Activated CD4-positive, alpha-beta T cell treated with anti-CD3 and anti-CD28 coated beads, Interleukin-2, amount 50 U/mL, for 4 hours (primary cell): ENCODE results near the gene CEMIP.

ENCODE experiments used
- DNase-seq, 2 experiments: peaks; one replicate each; pipeline ENCODE4 v3.0.0-alpha.2; 2020

CEMIP gene

GRCh38 chr15:80989518-80990478 lies 210.6 kb downstream of the CEMIP start, which contains the start of gene MESD:
MESD (minus strand) TSS chr15:80989819; CDS start chr15:80989791, 28 bp downstream.
- DNase-seq = peak; percentile 97 to 98

GRCh38 chr15:80990955-80991354 lies 211.8 kb downstream of the CEMIP start:
- no peak for DNase-seq

GRCh38 chr15:80991421-80991820 lies 212.3 kb downstream of the CEMIP start:
- no peak for DNase-seq

- DNase-seq = no peak
Measured at GRCh38 chr15:80992006-80992405, 212.8 kb downstream of the CEMIP start.

- DNase-seq = no peak
Measured at GRCh38 chr15:80992441-80992840, 213.3 kb downstream of the CEMIP start.

GRCh38 chr15:80996247-80996646 lies 217.1 kb downstream of the CEMIP start:
- DNase-seq = no peak

- no peak for DNase-seq
Measured at GRCh38 chr15:80997692-80998091, 218.5 kb downstream of the CEMIP start.

GRCh38 chr15:80998251-80998650 lies 219.1 kb downstream of the CEMIP start:
- no peak for DNase-seq

GRCh38 chr15:80999623-81000036 lies 220.5 kb downstream of the CEMIP start:
- peak; percentile 43 to 47 for DNase-seq

GRCh38 chr15:81000144-81000623 lies 221.0 kb downstream of the CEMIP start:
- DNase-seq = no peak

- DNase-seq = peak; percentile 72 to 74
Measured at GRCh38 chr15:81000624-81001151, 221.5 kb downstream of the CEMIP start, which contains the start of gene TLNRD1. TLNRD1 (plus strand) TSS chr15:81000923; CDS start chr15:81002272, 1,349 bp downstream.
